Prostate gland (tissue), 2 donors: Measurements from ENCODE around the gene FAM24A.

ENCODE experiments used
- POLR2A ChIP-seq: fragments of 450-650 bp; IDR thresholded peaks from one replicate; pipeline ENCODE4 v1.6.1; 2016; ENCODE audit warnings: antibody characterized with exemption, mild to moderate bottlenecking
- TF ChIP-seq, protein P1 (sequence below), 4 experiments: fragments of 200-600 bp in 2 of 4; fragments of 450-650 bp in 2 of 4; sonication (generic) in 2 of 4; IDR thresholded peaks; 1 replicate in 3 of 4; 2 replicates in 1 of 4; pipeline ENCODE4 v1.5.1; 2016 to 2019; ENCODE audit warnings: antibody characterized with exemption in 4 of 4, mild to moderate bottlenecking in 2 of 4, moderate library complexity in 2 of 4

DNA sequence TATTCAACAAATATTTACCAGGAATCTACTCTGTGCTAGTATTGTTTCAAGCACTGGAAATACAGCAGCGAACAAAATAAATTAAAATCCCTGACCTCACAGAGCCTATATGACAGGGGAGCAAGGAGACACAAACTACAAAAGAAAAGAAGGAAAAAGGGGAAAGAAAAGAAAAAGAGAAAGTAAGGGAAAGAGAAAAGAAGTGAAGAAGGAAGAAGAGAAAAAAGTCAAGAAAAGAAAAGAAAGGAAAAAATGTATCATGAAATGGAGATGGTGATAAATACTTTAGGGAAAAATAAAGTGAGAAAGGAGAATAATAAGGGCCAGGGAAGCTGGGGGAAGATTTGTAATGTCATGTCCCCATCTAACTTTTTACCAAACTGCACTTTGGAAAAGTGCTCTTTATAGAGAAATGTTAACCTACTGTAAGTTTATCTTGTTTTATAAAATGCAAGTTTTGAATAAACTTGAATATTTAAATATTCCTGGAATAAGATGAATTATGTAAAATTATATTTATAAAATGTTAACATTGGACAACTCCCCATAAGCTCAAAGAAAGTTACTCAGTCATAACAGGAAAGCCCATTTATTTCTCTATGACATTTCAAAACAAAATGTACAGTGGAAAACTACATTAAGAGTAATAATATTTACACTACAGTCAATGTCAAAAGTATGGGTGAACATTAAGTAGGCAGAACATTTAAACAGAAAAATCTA is 28.9 kb downstream of the FAM24A start:
- TF ChIP-seq, protein P1, sequence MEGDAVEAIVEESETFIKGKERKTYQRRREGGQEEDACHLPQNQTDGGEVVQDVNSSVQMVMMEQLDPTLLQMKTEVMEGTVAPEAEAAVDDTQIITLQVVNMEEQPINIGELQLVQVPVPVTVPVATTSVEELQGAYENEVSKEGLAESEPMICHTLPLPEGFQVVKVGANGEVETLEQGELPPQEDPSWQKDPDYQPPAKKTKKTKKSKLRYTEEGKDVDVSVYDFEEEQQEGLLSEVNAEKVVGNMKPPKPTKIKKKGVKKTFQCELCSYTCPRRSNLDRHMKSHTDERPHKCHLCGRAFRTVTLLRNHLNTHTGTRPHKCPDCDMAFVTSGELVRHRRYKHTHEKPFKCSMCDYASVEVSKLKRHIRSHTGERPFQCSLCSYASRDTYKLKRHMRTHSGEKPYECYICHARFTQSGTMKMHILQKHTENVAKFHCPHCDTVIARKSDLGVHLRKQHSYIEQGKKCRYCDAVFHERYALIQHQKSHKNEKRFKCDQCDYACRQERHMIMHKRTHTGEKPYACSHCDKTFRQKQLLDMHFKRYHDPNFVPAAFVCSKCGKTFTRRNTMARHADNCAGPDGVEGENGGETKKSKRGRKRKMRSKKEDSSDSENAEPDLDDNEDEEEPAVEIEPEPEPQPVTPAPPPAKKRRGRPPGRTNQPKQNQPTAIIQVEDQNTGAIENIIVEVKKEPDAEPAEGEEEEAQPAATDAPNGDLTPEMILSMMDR (IDR thresholded peaks at IDR 0.05): no peak
- no peak for TF ChIP-seq POLR2A
